ENCODE results near the gene ATP1A1. TPM values are rescaled to one million over a fixed set of nuclear protein-coding genes. Genes with fewer than 3 reads are reported as not detected.

Gene ATP1A1
- total and polyA plus RNA-seq, 2 donors (not counting 1 experiment from before 2014, with no cell fraction given) = 58.9 to 107 TPM

DNA sequence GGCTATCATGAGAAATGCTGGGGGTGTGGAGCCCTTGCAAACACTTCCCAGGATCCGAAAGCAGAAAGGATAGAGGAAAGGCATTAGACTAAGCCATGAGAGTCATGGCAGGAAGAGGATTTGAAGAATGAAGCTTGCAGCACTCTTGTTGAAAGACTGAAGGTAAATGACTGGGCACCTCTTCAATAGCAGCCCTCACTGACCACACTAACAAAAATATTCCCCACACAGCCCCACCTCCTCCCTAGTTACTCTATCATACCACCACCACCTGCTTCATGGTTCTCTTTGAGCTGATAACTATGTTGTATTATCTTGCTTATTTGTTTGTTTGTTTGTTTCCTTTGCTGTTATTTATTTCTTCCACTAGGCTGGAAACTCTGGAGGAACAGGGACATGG lies 13.2 kb upstream of the ATP1A1 start:
- H3K9ac ChIP-seq (ENCODE audit: low read length) = no peak overlapping the region

GRCh38 chr1:116360429-116361173 lies 12.4 kb upstream of the ATP1A1 start:
- H3K9me3 ChIP-seq (ENCODE audit: control extremely low read depth in 1 of 3, control insufficient read depth in 2 of 3, insufficient read depth in 1 of 3, low read length in 2 of 3) = no peaks in the 10 kb centered on the region
- intact Hi-C loops (cut with micrococcal nuclease) = loop anchor here (1.0 kb wide), 1 partner anchor 125 kb away; no protein-coding TSS in a partner anchor
- Mint-ChIP-seq H3K4me3 (no peak overlapping the region), H3K4me1 (peaks cover 2% of the 10 kb centered on the region), H3K27me3 (peaks cover 25% of the 10 kb centered on the region), H3K9me3 (ENCODE audit: insufficient read depth) (no peaks in the 10 kb centered on the region), H3K27ac (no peak overlapping the region)
- WGBS (ENCODE audit: insufficient coverage) = no CpG with 5 or more reads among the region's 2 CpGs
- no peak for ATAC-seq (ENCODE audit: low read depth)
- POLR2A ChIA-PET = no interaction called here
- CTCF ChIA-PET = interaction anchor here (1.1 to 3.5 kb wide), 5 partner anchors 57 to 235 kb away, joined by 3 to 28 read pairs (median 4); no protein-coding TSS in a partner anchor
- H3K36me3 ChIP-seq (replicated peaks in 1 of 2; ENCODE audit: control extremely low read depth in 1 of 2, control insufficient read depth in 1 of 2, extremely low read depth in 1 of 2, insufficient read depth in 2 of 2, low read length in 1 of 2) = no peaks in the 10 kb centered on the region
- no peak overlapping the region for H2AFZ ChIP-seq (ENCODE audit: insufficient read depth, low read depth, low read length, poor library complexity, severe bottlenecking)
- no peak overlapping the region for H3K4me2 ChIP-seq (replicated peaks; ENCODE audit: low read depth, low read length, poor library complexity, severe bottlenecking)
- no peak for TF ChIP-seq EZH2 (IDR thresholded peaks at IDR 0.05; ENCODE audit: borderline replicate concordance, insufficient read depth, low read depth, low read length, poor library complexity, severe bottlenecking)
- TF ChIP-seq, protein P1, sequence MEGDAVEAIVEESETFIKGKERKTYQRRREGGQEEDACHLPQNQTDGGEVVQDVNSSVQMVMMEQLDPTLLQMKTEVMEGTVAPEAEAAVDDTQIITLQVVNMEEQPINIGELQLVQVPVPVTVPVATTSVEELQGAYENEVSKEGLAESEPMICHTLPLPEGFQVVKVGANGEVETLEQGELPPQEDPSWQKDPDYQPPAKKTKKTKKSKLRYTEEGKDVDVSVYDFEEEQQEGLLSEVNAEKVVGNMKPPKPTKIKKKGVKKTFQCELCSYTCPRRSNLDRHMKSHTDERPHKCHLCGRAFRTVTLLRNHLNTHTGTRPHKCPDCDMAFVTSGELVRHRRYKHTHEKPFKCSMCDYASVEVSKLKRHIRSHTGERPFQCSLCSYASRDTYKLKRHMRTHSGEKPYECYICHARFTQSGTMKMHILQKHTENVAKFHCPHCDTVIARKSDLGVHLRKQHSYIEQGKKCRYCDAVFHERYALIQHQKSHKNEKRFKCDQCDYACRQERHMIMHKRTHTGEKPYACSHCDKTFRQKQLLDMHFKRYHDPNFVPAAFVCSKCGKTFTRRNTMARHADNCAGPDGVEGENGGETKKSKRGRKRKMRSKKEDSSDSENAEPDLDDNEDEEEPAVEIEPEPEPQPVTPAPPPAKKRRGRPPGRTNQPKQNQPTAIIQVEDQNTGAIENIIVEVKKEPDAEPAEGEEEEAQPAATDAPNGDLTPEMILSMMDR (IDR thresholded peaks at IDR 0.05) = peak; percentile 38
- no peak overlapping the region for H3K9ac ChIP-seq (ENCODE audit: low read length)
- no peaks in the 10 kb centered on the region for H4K20me1 ChIP-seq (ENCODE audit: control insufficient read depth, insufficient read depth, low read length, poor library complexity, severe bottlenecking)
- H3K27me3 ChIP-seq (replicated peaks in 1 of 4; ENCODE audit: control extremely low read depth in 1 of 4, control insufficient read depth in 3 of 4, insufficient read depth in 4 of 4, low read length in 3 of 4) = peaks cover 0 to 3% (median 0%) of the 10 kb centered on the region in 4 experiments
- H3K4me3 ChIP-seq (ENCODE audit: control extremely low read depth in 1 of 5, extremely low read depth in 1 of 5, insufficient read depth in 1 of 5, low read depth in 2 of 5, low read length in 4 of 5) = no peak overlapping the region
- H3K27ac ChIP-seq (ENCODE audit: low read length in 2 of 2) = no peak overlapping the region
- H3K4me1 ChIP-seq (ENCODE audit: control insufficient read depth in 2 of 2, insufficient read depth in 2 of 2, low read length in 2 of 2) = no peaks in the 10 kb centered on the region
- no peaks in the 10 kb centered on the region for H3K79me2 ChIP-seq (ENCODE audit: control insufficient read depth, insufficient read depth, low read length)
- DNase-seq = no peak

More for the DNA sequence above, 13.2 kb upstream of the ATP1A1 start:
- Histone ChIP-seq H3K4me3 (ENCODE audit: control extremely low read depth in 1 of 5, extremely low read depth in 1 of 5, insufficient read depth in 1 of 5, low read depth in 2 of 5, low read length in 4 of 5) (no peak overlapping the region), H3K36me3 (replicated peaks in 1 of 2; ENCODE audit: control extremely low read depth in 1 of 2, control insufficient read depth in 1 of 2, extremely low read depth in 1 of 2, insufficient read depth in 2 of 2, low read length in 1 of 2) (no peaks in the 10 kb centered on the region), H3K27me3 (replicated peaks in 1 of 4; ENCODE audit: control extremely low read depth in 1 of 4, control insufficient read depth in 3 of 4, insufficient read depth in 4 of 4, low read length in 3 of 4) (peaks cover 0 to 3% (median 0%) of the 10 kb centered on the region in 4 experiments), H3K4me2 (replicated peaks; ENCODE audit: low read depth, low read length, poor library complexity, severe bottlenecking) (no peak overlapping the region), H2AFZ (ENCODE audit: insufficient read depth, low read depth, low read length, poor library complexity, severe bottlenecking) (no peak overlapping the region), H4K20me1 (ENCODE audit: control insufficient read depth, insufficient read depth, low read length, poor library complexity, severe bottlenecking) (no peaks in the 10 kb centered on the region), H3K4me1 (ENCODE audit: control insufficient read depth in 2 of 2, insufficient read depth in 2 of 2, low read length in 2 of 2) (no peaks in the 10 kb centered on the region), H3K9me3 (ENCODE audit: control extremely low read depth in 1 of 3, control insufficient read depth in 2 of 3, insufficient read depth in 1 of 3, low read length in 2 of 3) (no peaks in the 10 kb centered on the region), H3K79me2 (ENCODE audit: control insufficient read depth, insufficient read depth, low read length) (no peaks in the 10 kb centered on the region), H3K27ac (ENCODE audit: low read length in 2 of 2) (no peak overlapping the region)
- no peaks in the 10 kb centered on the region for H3K9me3 Mint-ChIP-seq (ENCODE audit: insufficient read depth)
- 100% methylated on average over 1 of the region's 1 CpG for WGBS (ENCODE audit: insufficient coverage)
- ChIA-PET POLR2A (no interaction called here), CTCF (interaction anchor here (1.1 to 3.5 kb wide), 5 partner anchors 58 to 236 kb away, joined by 3 to 28 read pairs (median 4); no protein-coding TSS in a partner anchor)
- DNase-seq (no peak), ATAC-seq (ENCODE audit: low read depth) (no peak)
- H3K4me1 Mint-ChIP-seq = peaks cover 2% of the 10 kb centered on the region
- intact Hi-C loops (cut with micrococcal nuclease) = no loop called here
- H3K27me3 Mint-ChIP-seq = peaks cover 27% of the 10 kb centered on the region
- no peak overlapping the region for H3K4me3 Mint-ChIP-seq
- H3K27ac Mint-ChIP-seq = no peak overlapping the region
- TF ChIP-seq EZH2 (IDR thresholded peaks at IDR 0.05; ENCODE audit: borderline replicate concordance, insufficient read depth, low read depth, low read length, poor library complexity, severe bottlenecking) = no peak
- TF ChIP-seq, protein P1 (IDR thresholded peaks at IDR 0.05) = no peak
